ENCODE results near the gene LRRC8A. TPM values are rescaled to one million over a fixed set of nuclear protein-coding genes. Genes with fewer than 3 reads are reported as not detected.
"Not testable (repeated sequence)": the region's sequence is repeated elsewhere in the genome, so short reads cannot be mapped to it uniquely, and the experiment has no call there.

LRRC8A gene
- total RNA-seq (2014; rRNA removed; shearing (Covaris generic)), result 47.9 and 65.2 TPM in 2 replicates

- DNase-seq (ENCODE audit: low read depth), result peak; percentile 97
Measured at GRCh38 chr9:128881884-128882676, at the start of gene LRRC8A, which contains the start of gene KYAT1. TSS of gene LRRC8A (plus strand) at chr9:128882133. CDS start at chr9:128907165, 25,032 bp downstream. TSS of gene KYAT1 (minus strand) at chr9:128881950. CDS start at chr9:128845405, 36,545 bp downstream.

- no peak for DNase-seq (ENCODE audit: low read depth)
Measured at GRCh38 chr9:128833696-128834095, 48.2 kb upstream of the LRRC8A start.

- no peak for DNase-seq (ENCODE audit: low read depth)
Measured at GRCh38 chr9:128835246-128836210, 46.4 kb upstream of the LRRC8A start.

GRCh38 chr9:128836509-128837145, 45.3 kb upstream of the LRRC8A start:
- no peak for DNase-seq (ENCODE audit: low read depth)

GRCh38 chr9:128838338-128838737, 43.6 kb upstream of the LRRC8A start:
- DNase-seq (ENCODE audit: low read depth), result no peak

- DNase-seq (ENCODE audit: low read depth), result no peak
Measured at GRCh38 chr9:128840524-128840923, 41.4 kb upstream of the LRRC8A start.

- DNase-seq (ENCODE audit: low read depth), result no peak
Measured at GRCh38 chr9:128841694-128842492, 40.0 kb upstream of the LRRC8A start.

- not testable (repeated sequence) for DNase-seq (ENCODE audit: low read depth)
Measured at GRCh38 chr9:128843171-128843570, 38.8 kb upstream of the LRRC8A start.

- DNase-seq (ENCODE audit: low read depth), result no peak
Measured at GRCh38 chr9:128845186-128845931, 36.6 kb upstream of the LRRC8A start.

GRCh38 chr9:128846680-128847030, 35.3 kb upstream of the LRRC8A start:
- no peak for DNase-seq (ENCODE audit: low read depth)

- DNase-seq (ENCODE audit: low read depth), result no peak
Measured at GRCh38 chr9:128847803-128848202, 34.1 kb upstream of the LRRC8A start.

- not testable (repeated sequence) for DNase-seq (ENCODE audit: low read depth)
Measured at GRCh38 chr9:128851024-128851423, 30.9 kb upstream of the LRRC8A start.

GRCh38 chr9:128851779-128852600, 29.9 kb upstream of the LRRC8A start:
- DNase-seq (ENCODE audit: low read depth), result peak; percentile 51

- DNase-seq (ENCODE audit: low read depth), result not testable (repeated sequence)
Measured at GRCh38 chr9:128852646-128853045, 29.3 kb upstream of the LRRC8A start.

- not testable (repeated sequence) for DNase-seq (ENCODE audit: low read depth)
Measured at GRCh38 chr9:128854454-128854853, 27.5 kb upstream of the LRRC8A start.

- DNase-seq (ENCODE audit: low read depth), result not testable (repeated sequence)
Measured at GRCh38 chr9:128858476-128858875, 23.5 kb upstream of the LRRC8A start.

- DNase-seq (ENCODE audit: low read depth), result no peak
Measured at GRCh38 chr9:128860937-128861336, 21.0 kb upstream of the LRRC8A start.

- no peak for DNase-seq (ENCODE audit: low read depth)
Measured at GRCh38 chr9:128861501-128861900, 20.4 kb upstream of the LRRC8A start.

- DNase-seq (ENCODE audit: low read depth), result no peak
Measured at GRCh38 chr9:128862401-128862851, 19.5 kb upstream of the LRRC8A start.
